Measurements from ENCODE around the gene ACTN3. TPM values are rescaled to one million over a fixed set of nuclear protein-coding genes. Genes with fewer than 3 reads are reported as not detected.

Gene ACTN3
- total and polyA plus RNA-seq, 4 donors: 3.0 TPM; not detected in 3

DNA sequence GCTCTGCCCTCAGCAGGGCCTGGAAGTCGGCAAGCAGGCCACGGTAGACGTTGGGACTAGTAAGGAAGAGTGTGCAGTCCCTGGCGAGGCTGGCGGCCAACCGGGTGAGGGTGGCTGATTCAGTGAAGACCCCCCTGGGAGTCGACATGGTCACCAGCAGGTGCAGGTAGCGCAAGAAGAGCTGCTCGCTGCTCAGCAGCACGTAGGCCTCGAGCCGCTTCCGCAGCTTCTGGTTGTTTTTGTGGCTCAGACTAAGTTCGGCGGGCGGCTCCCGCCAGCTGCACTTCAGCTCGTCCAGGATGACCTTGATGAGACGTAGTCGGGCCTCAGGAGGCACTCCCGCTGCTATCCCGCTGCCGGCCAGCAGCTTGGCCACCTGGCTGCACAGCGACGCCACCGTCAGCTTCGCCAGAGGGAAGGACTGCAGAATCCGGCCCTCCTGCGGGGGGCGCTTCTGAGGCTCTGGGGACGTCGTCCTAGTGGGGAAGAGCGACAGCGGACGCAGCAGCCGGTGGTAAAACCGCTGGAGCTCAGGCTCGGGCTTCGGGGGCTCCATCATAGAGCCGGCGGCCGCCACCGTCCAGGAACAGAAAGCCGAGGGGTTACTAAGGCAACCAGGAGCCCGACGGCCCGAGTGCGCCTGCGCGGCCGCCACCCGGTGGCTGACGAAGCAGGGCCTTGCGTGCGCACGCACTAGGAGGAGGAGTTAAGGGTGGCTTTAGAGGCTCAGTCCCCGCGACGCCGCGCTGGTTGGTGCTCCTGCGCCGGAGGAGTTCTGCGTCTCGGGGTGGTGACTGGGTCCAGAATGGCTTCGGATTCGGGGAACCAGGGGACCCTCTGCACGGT lies 46.0 kb downstream of the ACTN3 start, which contains the start of the genes CCDC87 and CCS:
CCDC87 (minus strand) TSS at position 607 of the 846 bp plus-strand sequence; CDS start at position 559, 48 bp downstream.
CCS (plus strand) TSS at position 729 of the 846 bp plus-strand sequence; CDS start at position 806, 77 bp downstream.
- 14 to 15% methylated on average over 68 of the region's 68 CpGs for WGBS, 2 donors
- H3K9me3 ChIP-seq (ENCODE audit: control insufficient read depth, low read length): no peaks in the 10 kb centered on the region
- intact Hi-C loops (cut with DNase I): no loop called here
- H3K27ac ChIP-seq (ENCODE audit: low read depth in 1 of 2, low read length in 2 of 2): peak within 1 kb of the TSS in 1 of 2 donors; percentile 50
- DNase-seq (peak; percentile 99 to 100), ATAC-seq (ENCODE audit: low FRiP score) (peak; percentile 98)
- H3K4me3 ChIP-seq (ENCODE audit: low read length in 2 of 2): peak within 1 kb of the TSS; percentile 49 to 55
- peaks cover 0 to 3% of the 10 kb centered on the region in 2 donors for H3K4me1 ChIP-seq (ENCODE audit: control insufficient read depth in 1 of 2, insufficient read depth in 2 of 2, low read length in 2 of 2)
- no peaks in the 10 kb centered on the region for H3K27me3 ChIP-seq (ENCODE audit: control insufficient read depth in 1 of 2, insufficient read depth in 2 of 2, low read length in 1 of 2)
- no peaks in the 10 kb centered on the region for H3K36me3 ChIP-seq (ENCODE audit: control insufficient read depth in 1 of 2, insufficient read depth in 2 of 2, low read length in 1 of 2)

DNA sequence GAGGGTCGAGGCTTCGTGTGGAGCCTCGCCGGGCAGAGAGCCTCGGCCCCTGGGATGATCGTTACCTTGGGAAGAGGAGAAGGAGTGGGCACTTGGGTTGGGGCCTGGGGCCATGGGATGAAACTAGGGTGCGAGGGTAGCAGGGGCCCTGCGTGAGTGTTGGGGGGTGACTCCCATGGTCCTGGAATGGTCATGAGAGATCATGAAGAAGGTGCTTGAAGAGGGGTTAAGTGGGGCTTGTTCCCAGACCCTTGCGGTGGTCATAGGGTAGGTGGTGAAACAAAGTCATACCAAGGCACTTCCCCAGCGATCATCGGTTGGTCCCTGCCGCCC lies 46.6 kb downstream of the ACTN3 start:
- Histone ChIP-seq H3K4me1 (ENCODE audit: control insufficient read depth in 1 of 2, insufficient read depth in 2 of 2, low read length in 2 of 2) (peaks cover 0 to 3% of the 10 kb centered on the region in 2 donors), H3K36me3 (ENCODE audit: control insufficient read depth in 1 of 2, insufficient read depth in 2 of 2, low read length in 1 of 2) (no peaks in the 10 kb centered on the region), H3K27ac (ENCODE audit: low read depth in 1 of 2, low read length in 2 of 2) (peak overlapping the region in 1 of 2 donors; percentile 50), H3K9me3 (ENCODE audit: control insufficient read depth, low read length) (no peaks in the 10 kb centered on the region), H3K4me3 (ENCODE audit: low read length in 2 of 2) (peak overlapping the region; percentile 49 to 55), H3K27me3 (ENCODE audit: control insufficient read depth in 1 of 2, insufficient read depth in 2 of 2, low read length in 1 of 2) (no peaks in the 10 kb centered on the region)
- intact Hi-C loops (cut with DNase I): no loop called here
- ATAC-seq (ENCODE audit: low FRiP score): peak; percentile 20
- DNase-seq: no peak
- WGBS, 2 donors: 6 to 8% methylated on average over 12 of the region's 12 CpGs

DNA sequence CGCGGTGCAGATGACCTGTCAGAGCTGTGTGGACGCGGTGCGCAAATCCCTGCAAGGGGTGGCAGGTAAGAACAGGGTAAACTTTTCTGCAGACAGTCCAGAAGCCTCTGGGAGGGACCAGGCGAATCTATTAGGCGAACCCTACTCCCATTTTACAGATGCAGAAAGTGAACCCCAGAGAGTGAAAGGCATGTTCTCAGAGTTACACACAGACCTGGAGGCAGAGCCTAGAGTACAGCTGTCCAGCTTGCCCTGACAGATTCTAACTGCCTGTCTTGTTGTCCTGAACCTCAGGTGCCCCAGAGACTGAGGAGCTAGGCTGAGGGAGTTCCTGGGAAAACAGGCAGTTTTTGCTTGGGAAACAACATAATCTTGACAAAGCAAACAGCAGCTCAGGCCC lies 46.9 kb downstream of the ACTN3 start:
- H3K4me1 ChIP-seq (ENCODE audit: control insufficient read depth in 1 of 2, insufficient read depth in 2 of 2, low read length in 2 of 2): peaks cover 0 to 3% of the 10 kb centered on the region in 2 donors
- H3K27me3 ChIP-seq (ENCODE audit: control insufficient read depth in 1 of 2, insufficient read depth in 2 of 2, low read length in 1 of 2): no peaks in the 10 kb centered on the region
- no peaks in the 10 kb centered on the region for H3K9me3 ChIP-seq (ENCODE audit: control insufficient read depth, low read length)
- ATAC-seq (ENCODE audit: low FRiP score) (no peak), DNase-seq (no peak)
- intact Hi-C loops (cut with DNase I): no loop called here
- H3K36me3 ChIP-seq (ENCODE audit: control insufficient read depth in 1 of 2, insufficient read depth in 2 of 2, low read length in 1 of 2): no peaks in the 10 kb centered on the region
- H3K27ac ChIP-seq (ENCODE audit: low read depth in 1 of 2, low read length in 2 of 2): no peak overlapping the region
- 57 to 62% methylated on average over 7 of the region's 7 CpGs for WGBS, 2 donors
- peak overlapping the region; percentile 49 to 55 for H3K4me3 ChIP-seq (ENCODE audit: low read length in 2 of 2)

DNA sequence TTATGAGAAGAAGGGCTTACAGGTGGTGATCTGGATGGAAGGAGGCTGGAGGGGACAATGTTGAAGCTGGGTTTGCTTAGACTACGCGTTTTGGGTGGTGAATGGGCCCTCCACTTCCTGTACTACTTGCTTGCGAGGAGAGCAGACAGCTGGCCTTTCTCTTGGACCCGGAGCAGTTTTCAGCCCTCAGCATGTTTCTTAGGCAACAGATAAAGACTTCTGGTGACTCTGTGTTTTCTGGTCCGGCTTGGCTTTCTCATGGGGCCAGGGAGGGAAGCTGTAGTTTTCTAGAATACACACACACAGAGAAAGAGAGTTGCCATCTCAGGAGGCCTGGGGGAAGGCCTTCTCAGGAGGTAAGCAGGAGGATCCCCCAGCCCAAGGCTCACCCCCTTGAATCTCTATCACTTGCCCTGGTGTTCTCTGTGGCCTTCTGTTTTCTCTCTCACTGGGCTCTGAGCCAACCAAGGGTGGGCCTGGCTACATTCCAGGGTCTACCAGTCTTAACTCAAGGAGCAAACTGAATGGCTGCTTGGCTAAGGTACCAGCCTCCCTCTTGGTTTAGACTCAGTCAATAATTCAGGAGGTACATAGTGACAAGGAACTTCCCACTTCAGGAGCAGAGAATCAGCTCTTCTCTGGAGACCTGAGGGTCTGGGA lies 48.7 kb downstream of the ACTN3 start:
- Histone ChIP-seq H3K36me3 (ENCODE audit: control insufficient read depth in 1 of 2, insufficient read depth in 2 of 2, low read length in 1 of 2) (no peaks in the 10 kb centered on the region), H3K4me1 (ENCODE audit: control insufficient read depth in 1 of 2, insufficient read depth in 2 of 2, low read length in 2 of 2) (peaks cover 0 to 3% of the 10 kb centered on the region in 2 donors), H3K27me3 (ENCODE audit: control insufficient read depth in 1 of 2, insufficient read depth in 2 of 2, low read length in 1 of 2) (no peaks in the 10 kb centered on the region), H3K4me3 (ENCODE audit: low read length in 2 of 2) (no peak overlapping the region), H3K9me3 (ENCODE audit: control insufficient read depth, low read length) (no peaks in the 10 kb centered on the region), H3K27ac (ENCODE audit: low read depth in 1 of 2, low read length in 2 of 2) (no peak overlapping the region)
- DNase-seq (peak in 1 of 2 donors; percentile 61), ATAC-seq (ENCODE audit: low FRiP score) (no peak)
- intact Hi-C loops (cut with DNase I): no loop called here
- 19 to 20% methylated on average over 5 of the region's 5 CpGs for WGBS, 2 donors

DNA sequence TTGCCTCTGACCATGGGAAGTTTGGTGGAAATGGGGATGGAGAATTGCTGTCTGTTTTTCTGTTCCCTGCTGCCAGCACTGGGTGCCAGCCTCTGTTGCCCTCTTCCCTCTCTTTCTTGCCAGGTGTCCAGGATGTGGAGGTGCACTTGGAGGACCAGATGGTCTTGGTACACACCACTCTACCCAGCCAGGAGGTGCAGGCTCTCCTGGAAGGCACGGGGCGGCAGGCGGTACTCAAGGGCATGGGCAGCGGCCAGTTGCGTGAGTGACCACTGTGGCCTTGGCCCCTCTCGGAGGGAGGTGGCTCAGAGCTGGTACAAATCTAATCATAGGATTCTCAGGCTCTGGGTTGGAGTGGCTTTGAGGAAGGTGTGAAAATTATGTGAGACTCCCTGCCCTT lies 52.3 kb downstream of the ACTN3 start:
- Histone ChIP-seq H3K4me1 (ENCODE audit: control insufficient read depth in 1 of 2, insufficient read depth in 2 of 2, low read length in 2 of 2) (peaks cover 0 to 3% of the 10 kb centered on the region in 2 donors), H3K27ac (ENCODE audit: low read depth in 1 of 2, low read length in 2 of 2) (no peak overlapping the region), H3K4me3 (ENCODE audit: low read length in 2 of 2) (no peak overlapping the region), H3K27me3 (ENCODE audit: control insufficient read depth in 1 of 2, insufficient read depth in 2 of 2, low read length in 1 of 2) (no peaks in the 10 kb centered on the region), H3K36me3 (ENCODE audit: control insufficient read depth in 1 of 2, insufficient read depth in 2 of 2, low read length in 1 of 2) (no peaks in the 10 kb centered on the region), H3K9me3 (ENCODE audit: control insufficient read depth, low read length) (no peaks in the 10 kb centered on the region)
- 95 to 96% methylated on average over 6 of the region's 6 CpGs for WGBS, 2 donors
- DNase-seq (no peak), ATAC-seq (ENCODE audit: low FRiP score) (no peak)
- intact Hi-C loops (cut with DNase I): no loop called here

DNA sequence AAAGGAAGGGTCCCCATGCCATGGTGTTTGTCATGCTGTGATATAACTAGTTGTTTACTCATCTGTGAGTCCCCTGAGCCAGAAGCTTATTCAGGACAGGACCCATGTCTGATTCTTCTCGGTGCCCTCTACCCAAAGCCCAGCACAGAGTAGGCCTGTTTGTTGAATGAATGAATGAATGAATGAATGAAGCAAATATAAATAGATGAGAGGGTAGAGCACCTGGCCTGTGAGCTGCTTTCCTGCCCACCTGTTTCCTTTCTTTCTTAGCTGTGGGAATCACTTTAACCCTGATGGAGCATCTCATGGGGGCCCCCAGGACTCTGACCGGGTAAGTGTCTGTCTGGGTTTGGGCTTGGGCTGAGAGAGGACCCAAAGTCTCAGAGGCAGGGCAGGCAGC lies 53.5 kb downstream of the ACTN3 start:
- no peaks in the 10 kb centered on the region for H3K36me3 ChIP-seq (ENCODE audit: control insufficient read depth in 1 of 2, insufficient read depth in 2 of 2, low read length in 1 of 2)
- peaks cover 0 to 3% of the 10 kb centered on the region in 2 donors for H3K4me1 ChIP-seq (ENCODE audit: control insufficient read depth in 1 of 2, insufficient read depth in 2 of 2, low read length in 2 of 2)
- WGBS, 2 donors: 82 to 89% methylated on average over 2 of the region's 2 CpGs
- H3K4me3 ChIP-seq (ENCODE audit: low read length in 2 of 2): no peak overlapping the region
- intact Hi-C loops (cut with DNase I): no loop called here
- DNase-seq: no peak
- H3K27ac ChIP-seq (ENCODE audit: low read depth in 1 of 2, low read length in 2 of 2): peak overlapping the region in 1 of 2 donors; percentile 28
- no peaks in the 10 kb centered on the region for H3K9me3 ChIP-seq (ENCODE audit: control insufficient read depth, low read length)
- no peak for ATAC-seq (ENCODE audit: low FRiP score)
- no peaks in the 10 kb centered on the region for H3K27me3 ChIP-seq (ENCODE audit: control insufficient read depth in 1 of 2, insufficient read depth in 2 of 2, low read length in 1 of 2)

DNA sequence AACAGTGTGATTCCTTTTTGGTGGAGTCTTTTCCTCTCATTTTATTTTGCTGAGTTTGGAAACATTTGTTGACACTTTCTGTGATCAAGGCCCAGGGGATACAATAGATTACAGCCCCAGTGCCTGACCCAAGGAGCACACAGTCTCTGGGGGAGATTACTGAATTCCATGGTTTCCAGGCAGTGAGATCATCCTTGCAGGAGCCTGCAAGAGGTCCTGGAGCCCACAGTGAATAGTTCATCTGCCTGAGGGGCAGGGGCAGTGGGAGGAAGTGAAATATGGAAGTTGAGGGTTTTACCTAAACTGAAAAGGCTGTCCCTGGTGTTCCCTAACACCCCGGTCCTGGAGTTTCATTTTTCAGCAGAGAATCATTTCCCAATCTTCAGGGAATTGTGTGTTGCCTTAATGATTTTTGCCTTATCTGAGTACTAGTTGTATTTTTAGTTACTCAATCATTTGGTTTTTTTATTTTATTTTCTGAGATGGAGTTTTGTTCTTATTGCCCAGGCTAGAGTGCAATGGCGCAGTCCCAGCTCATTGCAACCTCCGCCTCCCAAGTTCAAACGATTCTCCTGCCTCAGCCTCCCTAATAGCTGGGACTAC lies 54.0 kb downstream of the ACTN3 start:
- Histone ChIP-seq H3K4me1 (ENCODE audit: control insufficient read depth in 1 of 2, insufficient read depth in 2 of 2, low read length in 2 of 2) (peaks cover 0 to 3% of the 10 kb centered on the region in 2 donors), H3K36me3 (ENCODE audit: control insufficient read depth in 1 of 2, insufficient read depth in 2 of 2, low read length in 1 of 2) (no peaks in the 10 kb centered on the region), H3K4me3 (ENCODE audit: low read length in 2 of 2) (no peak overlapping the region), H3K9me3 (ENCODE audit: control insufficient read depth, low read length) (no peaks in the 10 kb centered on the region), H3K27ac (ENCODE audit: low read depth in 1 of 2, low read length in 2 of 2) (peak overlapping the region in 1 of 2 donors; percentile 28), H3K27me3 (ENCODE audit: control insufficient read depth in 1 of 2, insufficient read depth in 2 of 2, low read length in 1 of 2) (no peaks in the 10 kb centered on the region)
- 72 to 74% methylated on average over 4 of the region's 4 CpGs for WGBS, 2 donors
- no peak for DNase-seq
- no peak for ATAC-seq (ENCODE audit: low FRiP score)
- intact Hi-C loops (cut with DNase I): no loop called here

DNA sequence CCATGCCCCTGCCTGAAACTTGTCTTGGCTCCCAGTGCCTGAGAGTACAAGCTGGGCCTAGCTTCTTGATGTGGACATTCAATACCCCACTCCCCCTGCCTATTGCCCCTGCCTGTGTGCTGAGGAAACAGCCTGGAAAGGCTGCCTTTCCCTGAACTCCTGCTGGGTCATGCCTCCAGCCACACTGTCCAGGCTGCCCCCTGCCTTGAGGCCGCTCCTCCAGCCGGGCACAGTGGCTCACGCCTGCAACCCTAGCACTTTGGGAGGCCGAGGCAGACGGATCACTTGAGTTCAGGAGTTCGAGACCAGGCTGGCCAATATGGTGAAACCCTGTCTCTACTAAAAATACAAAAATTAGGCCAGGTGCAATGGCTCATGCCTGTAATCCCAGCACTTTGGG lies 56.4 kb downstream of the ACTN3 start:
- peak overlapping the region in 1 of 2 donors; percentile 88 for H3K27ac ChIP-seq (ENCODE audit: low read depth in 1 of 2, low read length in 2 of 2)
- peaks cover 0 to 3% of the 10 kb centered on the region in 2 donors for H3K4me1 ChIP-seq (ENCODE audit: control insufficient read depth in 1 of 2, insufficient read depth in 2 of 2, low read length in 2 of 2)
- no peak for ATAC-seq (ENCODE audit: low FRiP score)
- intact Hi-C loops (cut with DNase I): no loop called here
- H3K9me3 ChIP-seq (ENCODE audit: control insufficient read depth, low read length): no peaks in the 10 kb centered on the region
- WGBS, 2 donors: 93 to 97% methylated on average over 6 of the region's 6 CpGs
- DNase-seq: no peak
- H3K4me3 ChIP-seq (ENCODE audit: low read length in 2 of 2): no peak overlapping the region
- H3K36me3 ChIP-seq (ENCODE audit: control insufficient read depth in 1 of 2, insufficient read depth in 2 of 2, low read length in 1 of 2): no peaks in the 10 kb centered on the region
- H3K27me3 ChIP-seq (ENCODE audit: control insufficient read depth in 1 of 2, insufficient read depth in 2 of 2, low read length in 1 of 2): no peaks in the 10 kb centered on the region

All from aorta (tissue), 5 donors.